ENCODE measurements around the gene ZFR2.

DNA sequence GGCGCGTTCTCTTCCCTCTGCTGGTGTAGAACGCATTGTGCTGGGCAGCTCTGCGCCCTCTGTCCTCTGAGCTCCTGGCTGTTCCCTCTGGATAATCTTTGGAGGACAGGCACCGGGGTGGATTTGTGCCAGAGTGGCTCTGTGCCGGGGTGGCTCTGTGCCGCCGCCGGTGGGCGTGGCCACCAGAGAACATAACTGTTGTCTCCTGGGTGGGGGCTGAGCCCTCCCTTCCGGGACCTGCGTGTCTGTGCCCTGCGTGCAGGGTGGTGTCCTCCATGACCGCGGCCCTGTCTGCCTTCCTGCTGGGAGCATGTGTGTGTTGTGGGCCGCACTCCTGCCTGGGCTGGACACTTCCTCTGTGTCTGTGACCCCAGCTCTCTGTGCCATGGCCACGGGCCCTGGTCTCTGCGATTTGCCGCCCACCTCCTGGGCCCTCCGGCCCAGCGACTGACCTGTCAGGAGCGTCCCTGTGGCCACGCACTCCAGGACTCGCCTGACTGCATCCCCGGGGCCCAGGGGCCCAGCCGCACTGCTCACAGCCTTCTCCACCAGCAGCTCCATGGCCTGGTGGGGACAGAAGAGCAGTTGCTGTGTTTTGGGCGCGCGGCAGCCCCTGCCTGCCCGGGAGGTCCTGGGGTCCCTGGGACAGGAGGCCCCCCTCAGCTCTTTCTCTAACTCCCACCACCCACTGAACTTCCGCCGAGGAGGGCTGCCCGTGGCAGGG, 60.3 kb downstream of the ZFR2 start:
- TF ChIP-seq, protein P1, sequence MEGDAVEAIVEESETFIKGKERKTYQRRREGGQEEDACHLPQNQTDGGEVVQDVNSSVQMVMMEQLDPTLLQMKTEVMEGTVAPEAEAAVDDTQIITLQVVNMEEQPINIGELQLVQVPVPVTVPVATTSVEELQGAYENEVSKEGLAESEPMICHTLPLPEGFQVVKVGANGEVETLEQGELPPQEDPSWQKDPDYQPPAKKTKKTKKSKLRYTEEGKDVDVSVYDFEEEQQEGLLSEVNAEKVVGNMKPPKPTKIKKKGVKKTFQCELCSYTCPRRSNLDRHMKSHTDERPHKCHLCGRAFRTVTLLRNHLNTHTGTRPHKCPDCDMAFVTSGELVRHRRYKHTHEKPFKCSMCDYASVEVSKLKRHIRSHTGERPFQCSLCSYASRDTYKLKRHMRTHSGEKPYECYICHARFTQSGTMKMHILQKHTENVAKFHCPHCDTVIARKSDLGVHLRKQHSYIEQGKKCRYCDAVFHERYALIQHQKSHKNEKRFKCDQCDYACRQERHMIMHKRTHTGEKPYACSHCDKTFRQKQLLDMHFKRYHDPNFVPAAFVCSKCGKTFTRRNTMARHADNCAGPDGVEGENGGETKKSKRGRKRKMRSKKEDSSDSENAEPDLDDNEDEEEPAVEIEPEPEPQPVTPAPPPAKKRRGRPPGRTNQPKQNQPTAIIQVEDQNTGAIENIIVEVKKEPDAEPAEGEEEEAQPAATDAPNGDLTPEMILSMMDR (IDR thresholded peaks at IDR 0.05 in 8 of 11, conservative IDR thresholded peaks at IDR 0.05 in 3 of 11), result no peak
- TF ChIP-seq POLR2A (IDR thresholded peaks at IDR 0.05), result no peak
- TF ChIP-seq POLR2AphosphoS5 (IDR thresholded peaks at IDR 0.05), result no peak

Measured in spleen (tissue), 7 donors.